ENCODE data around the gene LRMDA. TPM values are rescaled to one million over a fixed set of nuclear protein-coding genes. Genes with fewer than 3 reads are reported as not detected.
A peak's percentile ranks its signal among the peaks of the same experiment; 100 is the strongest.

Gene LRMDA
- total and polyA plus RNA-seq, 2 of the 4 experiments (the other 2 are of a cell fraction): 0.07 TPM; not detected in 1

DNA sequence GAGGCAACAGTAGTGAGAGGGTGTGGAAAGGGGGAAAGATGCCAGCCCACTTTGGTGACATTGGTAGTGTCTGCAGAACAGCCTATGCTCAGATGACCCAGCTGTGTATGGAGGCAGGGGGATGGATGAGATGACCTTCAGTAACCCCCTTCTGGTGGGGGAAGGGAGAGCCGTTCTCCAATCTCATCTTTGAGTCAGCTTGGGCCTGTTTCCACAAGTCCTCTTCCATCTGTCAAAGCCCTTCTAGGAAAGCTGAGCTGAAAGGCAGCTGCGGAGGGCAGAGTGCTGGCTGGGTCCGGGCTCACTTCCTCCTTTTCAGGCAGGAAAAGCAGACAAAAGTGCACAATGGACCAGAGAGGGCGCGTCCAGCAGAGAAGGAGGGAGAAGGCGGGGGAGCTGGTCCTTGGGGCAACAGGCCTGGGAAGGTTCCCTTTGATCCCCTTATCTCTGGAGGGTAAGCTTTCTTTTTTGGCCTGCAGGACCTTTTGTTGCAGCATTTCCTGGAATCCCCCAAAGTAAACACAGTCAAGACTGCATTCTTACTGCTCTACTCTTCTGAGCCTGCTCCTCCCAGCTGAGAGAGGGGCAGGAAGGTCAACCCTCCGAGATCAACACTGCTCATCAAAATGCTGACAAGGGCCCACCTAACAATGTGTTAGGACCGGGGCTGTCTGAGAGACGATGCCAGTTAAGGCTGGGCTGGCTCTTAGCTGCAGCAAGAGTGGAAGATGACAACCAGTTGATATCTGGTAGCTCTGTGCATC, 1.2 kb upstream of the LRMDA start:
- Histone ChIP-seq H4K8ac (ENCODE audit: low read depth in 2 of 2, low read length in 2 of 2) (peak overlapping the region; percentile 27 to 47; a peak in 2 of 4 replicates), H3K27ac (ENCODE audit: insufficient read depth, low read length) (peak overlapping the region; percentile 10; the same call in 1 of the 2 replicates), H2AK9ac (replicated peaks; ENCODE audit: low read depth, low read length, poor library complexity) (no peak overlapping the region), H4K91ac (ENCODE audit: insufficient read depth, low read depth, low read length) (peak overlapping the region; percentile 57; the same call in 1 of the 2 replicates), H3K56ac (ENCODE audit: extremely low read depth, insufficient read depth, low read length) (no peak overlapping the region), H4K5ac (ENCODE audit: low read depth, low read length) (peak overlapping the region; percentile 13; the same call in 1 of the 2 replicates), H3K79me1 (ENCODE audit: low read depth in 1 of 2, low read length in 2 of 2) (no peaks in the 10 kb centered on the region), H3K27me3 (ENCODE audit: control insufficient read depth, insufficient read depth, low read length) (peaks cover 19% of the 10 kb centered on the region), H2AK5ac (ENCODE audit: low read depth, low read length) (no peak overlapping the region), H3K23ac (ENCODE audit: low read depth, low read length) (no peak overlapping the region), H2BK5ac (ENCODE audit: low read depth, low read length, poor library complexity, severe bottlenecking) (no peak overlapping the region), H3K14ac (replicated peaks; ENCODE audit: low read depth, low read length) (no peak overlapping the region), H3K9ac (ENCODE audit: low read depth, low read length) (no peak overlapping the region), H3K4me3 (ENCODE audit: insufficient read depth, low read depth, low read length) (no peak overlapping the region), H2BK15ac (ENCODE audit: low read depth, low read length) (no peak overlapping the region), H2BK120ac (ENCODE audit: low read depth, low read length) (no peak overlapping the region), H2BK20ac (ENCODE audit: low read depth, low read length) (no peak overlapping the region), H4K20me1 (ENCODE audit: insufficient read depth, low read length) (no peaks in the 10 kb centered on the region), H3K18ac (ENCODE audit: low read depth, low read length) (peak overlapping the region; percentile 6; the same call in 1 of the 2 replicates), H3K4ac (ENCODE audit: low read depth, low read length) (no peak overlapping the region), H3K9me1 (ENCODE audit: insufficient read depth, low read length) (no peaks in the 10 kb centered on the region), H2AFZ (replicated peaks; ENCODE audit: low read length, poor library complexity) (peak overlapping the region; percentile 16), H3K4me2 (ENCODE audit: low read depth, low read length) (peak overlapping the region; percentile 7; the same call in 1 of the 2 replicates), H3K4me1 (ENCODE audit: control insufficient read depth, insufficient read depth, low read length) (peaks cover 6% of the 10 kb centered on the region; the same call in 1 of the 2 replicates), H3K9me3 (ENCODE audit: control insufficient read depth, insufficient read depth, low read length) (no peaks in the 10 kb centered on the region), H3K36me3 (ENCODE audit: control insufficient read depth, insufficient read depth, low read length) (no peaks in the 10 kb centered on the region)
- DNase-seq: no peak
- in situ Hi-C loops (cut with MboI; ENCODE audit: low sequenced_read_pairs): no loop called here
- WGBS, 2 experiments (ENCODE audit: extremely low coverage in 2 of 2, insufficient read length in 1 of 2): 28% methylated on average over 2 of the region's 9 CpGs; no CpG with 5 or more reads in 1 of the 2 experiments
- POLR2A ChIA-PET (ENCODE audit: unreplicated experiment): no interaction called here
- no peak for TF ChIP-seq NFE2L2 (IDR thresholded peaks at IDR 0.05; ENCODE audit: low read depth, low read length)
- peak; percentile 52 for ATAC-seq (ENCODE audit: low read depth)
- no TSS peak for BruUV-seq (replicated peaks)
- intact Hi-C loops (cut with micrococcal nuclease): no loop called here
- dilution Hi-C loops (cut with HindIII; ENCODE audit: low sequenced_read_pairs, unreplicated experiment): no loop called here
- CTCF ChIA-PET: no interaction called here

Data from IMR-90 (cell line).